SK-N-SH treated with all-trans-retinoic acid at 6 μM for 48 hours (cell line): ENCODE measurements around the gene RAB3A.

Experiments
- ARNTL ChIP-seq: fragments of 450-650 bp; formaldehyde crosslinking; IDR thresholded peaks from 2 replicates; pipeline ENCODE4 v1.5.0; 2020; ENCODE audit warnings: low read depth, mild to moderate bottlenecking, moderate library complexity, borderline replicate concordance
- BACH2 ChIP-seq: fragments of 250-450 bp; sonication (Bioruptor Pico); IDR thresholded peaks from 2 replicates; pipeline ENCODE4 v1.9.0; 2021; ENCODE audit warnings: mild to moderate bottlenecking, borderline replicate concordance
- ESRRG ChIP-seq: fragments of 250-450 bp; sonication (Bioruptor Pico); IDR thresholded peaks from 2 replicates; pipeline ENCODE4 v1.6.1; 2021; ENCODE audit warnings: mild to moderate bottlenecking
- ISL1 ChIP-seq: fragments of 250-450 bp; sonication (Bioruptor Pico); IDR thresholded peaks from 2 replicates; pipeline ENCODE4 v2.1.2; 2022; ENCODE audit warnings: mild to moderate bottlenecking, moderate library complexity
- PPARA ChIP-seq: fragments of 250-450 bp; sonication (Bioruptor Pico); IDR thresholded peaks from 2 replicates; pipeline ENCODE4 v1.5.0; 2020; ENCODE audit warnings: mild to moderate bottlenecking, borderline replicate concordance
- TCF4 ChIP-seq: fragments of 250-450 bp; sonication (Bioruptor Pico); IDR thresholded peaks from 2 replicates; pipeline ENCODE4 v1.8.0; 2021; ENCODE audit warnings: mild to moderate bottlenecking, moderate library complexity, borderline replicate concordance
- TOX ChIP-seq: fragments of 250-450 bp; sonication (Bioruptor Pico); IDR thresholded peaks from 2 replicates; pipeline ENCODE4 v1.8.0; 2021; ENCODE audit warnings: mild to moderate bottlenecking, moderate library complexity, borderline replicate concordance
- ZC3H10 ChIP-seq: fragments of 250-450 bp; sonication (Bioruptor Pico); IDR thresholded peaks from 2 replicates; pipeline ENCODE4 v1.5.1; 2021; ENCODE audit warnings: mild to moderate bottlenecking, moderate library complexity
- ZFP3 ChIP-seq: fragments of 250-450 bp; sonication (Bioruptor Pico); IDR thresholded peaks from 2 replicates; pipeline ENCODE4 v1.5.0; 2020; ENCODE audit warnings: mild to moderate bottlenecking, moderate library complexity
- ZNF565 ChIP-seq: fragments of 450-650 bp; formaldehyde crosslinking; conservative IDR thresholded peaks from 2 replicates; pipeline ENCODE4 v1.5.0; 2020; ENCODE audit warnings: low read depth, mild to moderate bottlenecking, moderate library complexity
- ZNF70 ChIP-seq: fragments of 450-650 bp; formaldehyde crosslinking; IDR thresholded peaks from 2 replicates; pipeline ENCODE4 v1.5.0; 2020; ENCODE audit warnings: mild to moderate bottlenecking, moderate library complexity
- TF ChIP-seq, protein P1 (sequence below): fragments of 250-450 bp; sonication (Bioruptor Pico); IDR thresholded peaks from 2 replicates; pipeline ENCODE4 v1.8.0; 2020; ENCODE audit warnings: mild to moderate bottlenecking, moderate library complexity, borderline replicate concordance
- TF ChIP-seq, protein P2 (sequence below): fragments of 250-450 bp; sonication (Bioruptor Pico); IDR thresholded peaks from 2 replicates; pipeline ENCODE4 v1.8.0; 2021; ENCODE audit warnings: low read depth, mild to moderate bottlenecking, moderate library complexity, borderline replicate concordance
- TF ChIP-seq, protein P3 (sequence below): fragments of 250-450 bp; sonication (Bioruptor Pico); IDR thresholded peaks from 2 replicates; pipeline ENCODE4 v1.5.1; 2020; ENCODE audit warnings: low read depth, mild to moderate bottlenecking, moderate library complexity

DNA sequence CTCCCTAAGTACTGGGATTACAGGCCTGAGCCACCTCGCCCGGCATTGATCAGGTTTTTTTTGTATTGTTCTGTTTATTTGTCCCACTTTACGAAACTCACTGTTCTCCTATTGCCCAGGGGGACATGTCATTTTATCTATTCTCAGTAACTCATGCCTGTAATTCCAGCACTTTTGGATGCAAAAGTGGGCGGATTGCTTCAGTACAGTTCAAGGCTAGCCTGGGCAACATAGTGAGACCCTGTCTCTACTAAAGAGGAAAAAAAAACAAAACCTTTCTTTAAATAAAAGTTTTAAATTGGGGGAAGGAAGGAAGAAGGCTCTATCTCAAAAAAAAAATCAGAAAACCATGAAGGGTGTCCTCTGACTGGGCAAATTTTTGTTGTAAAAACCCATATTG is 13.6 kb downstream of the RAB3A start:
- TF ChIP-seq PPARA (CRISPR knock-in tag) (no peak), ZC3H10 (CRISPR knock-in tag) (no peak), ZFP3 (no peak), ARNTL (no peak), TCF4 (CRISPR knock-in tag) (no peak), ZNF70 (CRISPR knock-in tag) (no peak), ESRRG (CRISPR knock-in tag) (no peak), ISL1 (CRISPR knock-in tag) (no peak), ZNF565 (CRISPR knock-in tag) (no peak), TOX (CRISPR knock-in tag) (no peak), BACH2 (CRISPR knock-in tag) (no peak)
- TF ChIP-seq, protein P1, sequence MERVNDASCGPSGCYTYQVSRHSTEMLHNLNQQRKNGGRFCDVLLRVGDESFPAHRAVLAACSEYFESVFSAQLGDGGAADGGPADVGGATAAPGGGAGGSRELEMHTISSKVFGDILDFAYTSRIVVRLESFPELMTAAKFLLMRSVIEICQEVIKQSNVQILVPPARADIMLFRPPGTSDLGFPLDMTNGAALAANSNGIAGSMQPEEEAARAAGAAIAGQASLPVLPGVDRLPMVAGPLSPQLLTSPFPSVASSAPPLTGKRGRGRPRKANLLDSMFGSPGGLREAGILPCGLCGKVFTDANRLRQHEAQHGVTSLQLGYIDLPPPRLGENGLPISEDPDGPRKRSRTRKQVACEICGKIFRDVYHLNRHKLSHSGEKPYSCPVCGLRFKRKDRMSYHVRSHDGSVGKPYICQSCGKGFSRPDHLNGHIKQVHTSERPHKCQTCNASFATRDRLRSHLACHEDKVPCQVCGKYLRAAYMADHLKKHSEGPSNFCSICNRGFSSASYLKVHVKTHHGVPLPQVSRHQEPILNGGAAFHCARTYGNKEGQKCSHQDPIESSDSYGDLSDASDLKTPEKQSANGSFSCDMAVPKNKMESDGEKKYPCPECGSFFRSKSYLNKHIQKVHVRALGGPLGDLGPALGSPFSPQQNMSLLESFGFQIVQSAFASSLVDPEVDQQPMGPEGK = no peak
- TF ChIP-seq, protein P2, sequence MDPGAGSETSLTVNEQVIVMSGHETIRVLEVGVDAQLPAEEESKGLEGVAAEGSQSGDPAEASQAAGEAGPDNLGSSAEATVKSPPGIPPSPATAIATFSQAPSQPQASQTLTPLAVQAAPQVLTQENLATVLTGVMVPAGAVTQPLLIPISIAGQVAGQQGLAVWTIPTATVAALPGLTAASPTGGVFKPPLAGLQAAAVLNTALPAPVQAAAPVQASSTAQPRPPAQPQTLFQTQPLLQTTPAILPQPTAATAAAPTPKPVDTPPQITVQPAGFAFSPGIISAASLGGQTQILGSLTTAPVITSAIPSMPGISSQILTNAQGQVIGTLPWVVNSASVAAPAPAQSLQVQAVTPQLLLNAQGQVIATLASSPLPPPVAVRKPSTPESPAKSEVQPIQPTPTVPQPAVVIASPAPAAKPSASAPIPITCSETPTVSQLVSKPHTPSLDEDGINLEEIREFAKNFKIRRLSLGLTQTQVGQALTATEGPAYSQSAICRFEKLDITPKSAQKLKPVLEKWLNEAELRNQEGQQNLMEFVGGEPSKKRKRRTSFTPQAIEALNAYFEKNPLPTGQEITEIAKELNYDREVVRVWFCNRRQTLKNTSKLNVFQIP (CRISPR knock-in tag) = no peak
- TF ChIP-seq, protein P3, sequence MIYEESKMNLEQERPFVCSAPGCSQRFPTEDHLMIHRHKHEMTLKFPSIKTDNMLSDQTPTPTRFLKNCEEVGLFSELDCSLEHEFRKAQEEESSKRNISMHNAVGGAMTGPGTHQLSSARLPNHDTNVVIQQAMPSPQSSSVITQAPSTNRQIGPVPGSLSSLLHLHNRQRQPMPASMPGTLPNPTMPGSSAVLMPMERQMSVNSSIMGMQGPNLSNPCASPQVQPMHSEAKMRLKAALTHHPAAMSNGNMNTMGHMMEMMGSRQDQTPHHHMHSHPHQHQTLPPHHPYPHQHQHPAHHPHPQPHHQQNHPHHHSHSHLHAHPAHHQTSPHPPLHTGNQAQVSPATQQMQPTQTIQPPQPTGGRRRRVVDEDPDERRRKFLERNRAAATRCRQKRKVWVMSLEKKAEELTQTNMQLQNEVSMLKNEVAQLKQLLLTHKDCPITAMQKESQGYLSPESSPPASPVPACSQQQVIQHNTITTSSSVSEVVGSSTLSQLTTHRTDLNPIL (CRISPR knock-in tag) = no peak
